Hematopoietic multipotent progenitor cell treated with erythropoietin and hydrocortisone succinate and interleukin-3 and kit ligand, for 6 days (in vitro differentiated cells): ENCODE results near the gene CCDC74B.
"Not testable (repeated sequence)": the region's sequence is repeated elsewhere in the genome, so short reads cannot be mapped to it uniquely, and the experiment has no call there.

ENCODE experiments used
- DNase-seq: peaks from one replicate; pipeline ENCODE4 v3.0.0-alpha.2; 2015

Gene CCDC74B

DNA sequence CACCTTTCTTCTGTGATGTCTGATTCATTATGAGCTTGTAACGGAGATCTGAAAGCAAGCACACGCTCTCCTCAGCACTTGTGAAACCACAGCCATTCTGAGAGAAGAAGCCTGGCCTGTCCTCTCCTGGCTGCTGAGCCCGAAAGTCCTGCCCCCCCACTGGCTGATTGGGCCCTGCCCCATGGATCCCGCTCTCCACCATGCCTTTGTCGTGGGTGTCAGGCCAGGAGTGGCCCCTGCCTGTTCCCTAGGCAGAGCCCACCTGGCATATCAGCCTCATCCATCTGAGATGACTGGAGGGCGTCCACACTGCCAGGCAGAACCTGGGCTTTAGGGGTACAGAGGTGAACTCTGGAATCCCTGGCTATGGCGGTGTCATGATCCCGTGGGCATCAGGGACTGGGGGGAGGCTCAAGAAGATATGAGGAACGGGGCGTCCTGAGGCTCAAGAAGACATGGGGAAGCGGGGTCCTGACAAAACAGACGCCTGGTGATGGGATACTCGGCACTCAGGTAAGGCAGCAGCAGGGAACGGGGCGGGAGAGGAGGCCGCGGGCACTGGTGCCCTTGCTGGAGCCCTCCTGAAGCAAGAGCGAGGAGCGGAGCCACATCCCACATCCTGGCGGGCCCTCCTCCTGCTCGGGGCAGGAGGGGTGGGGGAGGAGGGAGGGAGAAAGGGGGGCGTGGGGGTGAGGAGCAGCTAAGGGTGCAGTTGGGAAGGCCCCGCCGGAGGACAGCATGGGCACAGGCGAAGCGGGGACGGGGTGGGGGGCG, 1.5 kb downstream of the CCDC74B start:
- DNase-seq: not testable (repeated sequence)

DNA sequence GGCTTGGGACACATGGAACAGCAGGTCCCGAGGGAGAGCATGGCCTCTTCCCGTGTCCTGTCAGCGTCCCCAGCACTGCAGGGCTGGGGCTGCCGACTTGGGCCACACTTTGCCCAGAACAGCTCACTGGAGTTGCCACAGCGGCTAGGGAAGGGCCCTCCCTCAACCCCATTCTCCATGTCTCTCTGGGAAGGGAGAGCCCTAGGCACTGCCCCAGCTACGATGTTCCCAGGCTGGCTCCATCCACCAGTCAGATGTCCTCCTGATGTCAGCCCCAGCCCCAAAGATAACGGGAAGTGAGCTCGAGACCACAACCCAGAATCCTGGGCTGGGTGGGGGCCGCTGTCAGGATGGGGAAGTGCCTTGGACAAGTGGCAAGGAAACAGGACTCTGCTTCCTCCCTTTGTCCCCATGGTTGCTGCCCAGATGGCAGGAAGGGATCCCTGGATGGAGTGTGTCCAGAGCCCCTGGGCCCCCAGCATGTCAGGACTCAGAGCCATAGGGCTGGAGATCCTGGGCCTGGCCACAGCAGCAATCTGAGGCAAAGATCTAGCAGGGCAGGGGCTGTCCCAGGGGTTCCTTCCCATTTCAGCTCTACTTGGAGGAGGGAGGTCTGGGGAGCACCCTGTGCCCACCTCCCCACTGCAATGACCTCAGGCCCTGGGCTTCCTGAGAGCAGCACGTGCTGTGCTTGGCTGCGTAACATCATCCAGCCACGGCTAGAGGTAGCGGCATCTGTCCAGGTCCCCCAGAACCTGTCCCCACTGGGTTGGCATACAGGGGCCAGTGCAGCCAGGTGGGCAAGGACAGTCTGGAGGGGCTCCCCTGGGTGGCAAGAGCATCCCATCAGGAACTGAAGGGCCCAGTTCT, 2.3 kb downstream of the CCDC74B start:
- DNase-seq: not testable (repeated sequence)

DNA sequence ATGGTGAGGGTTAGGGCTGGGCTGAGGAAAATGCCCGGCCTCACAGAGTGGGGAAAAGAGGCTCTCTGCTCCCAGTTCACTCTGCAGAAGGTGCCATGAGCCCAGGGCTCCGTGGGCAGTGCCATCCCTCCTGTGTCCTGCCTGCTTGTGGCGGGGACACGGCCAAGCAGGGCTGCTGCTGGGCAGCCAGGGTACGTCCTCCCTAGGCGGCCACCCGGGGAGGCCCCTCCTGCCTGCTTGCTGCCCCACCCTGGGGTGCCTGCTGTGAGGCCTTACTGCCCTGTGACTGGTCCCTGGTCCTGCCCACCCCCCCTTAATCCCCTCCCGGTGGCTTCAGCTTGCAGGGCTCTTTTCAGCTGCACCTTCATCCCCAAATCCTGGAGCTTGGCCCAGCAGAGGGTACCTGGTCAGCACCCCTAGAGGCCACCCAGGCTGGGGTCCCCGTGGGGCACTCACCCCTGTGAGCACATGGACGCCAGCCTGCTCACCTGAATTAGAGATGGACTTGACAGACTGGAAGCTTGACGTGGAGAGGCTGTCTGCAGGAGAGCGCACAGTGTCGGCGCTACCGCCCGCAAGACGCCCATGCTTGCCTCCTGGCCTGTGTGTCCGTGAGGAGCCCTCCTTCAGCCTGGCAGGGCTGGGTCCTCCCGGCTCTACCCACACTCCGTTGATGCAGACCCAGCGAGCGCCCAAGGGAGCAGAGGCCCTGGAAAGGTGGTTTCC, 3.1 kb downstream of the CCDC74B start:
- DNase-seq: not testable (repeated sequence)

DNA sequence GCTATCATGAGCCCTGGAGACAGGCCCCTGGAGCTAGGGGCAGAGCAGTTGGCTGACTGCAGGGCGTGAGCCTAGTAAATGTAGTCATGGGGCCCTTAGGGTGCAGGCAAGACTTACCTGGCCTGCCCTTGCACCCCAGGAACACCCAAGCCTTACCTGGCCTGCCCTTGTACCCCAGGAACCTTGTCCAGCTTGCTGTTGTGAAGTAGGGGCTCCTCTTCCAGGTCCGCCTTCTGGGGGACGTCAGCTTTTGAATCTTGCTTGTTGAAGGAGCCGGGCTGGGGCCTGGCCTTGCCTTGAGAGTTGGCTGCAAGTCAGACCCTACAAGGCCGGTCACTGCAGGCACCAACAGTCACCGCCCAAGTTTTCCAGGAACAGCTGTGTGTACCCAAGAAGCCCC, 3.9 kb downstream of the CCDC74B start:
- DNase-seq: not testable (repeated sequence)

DNA sequence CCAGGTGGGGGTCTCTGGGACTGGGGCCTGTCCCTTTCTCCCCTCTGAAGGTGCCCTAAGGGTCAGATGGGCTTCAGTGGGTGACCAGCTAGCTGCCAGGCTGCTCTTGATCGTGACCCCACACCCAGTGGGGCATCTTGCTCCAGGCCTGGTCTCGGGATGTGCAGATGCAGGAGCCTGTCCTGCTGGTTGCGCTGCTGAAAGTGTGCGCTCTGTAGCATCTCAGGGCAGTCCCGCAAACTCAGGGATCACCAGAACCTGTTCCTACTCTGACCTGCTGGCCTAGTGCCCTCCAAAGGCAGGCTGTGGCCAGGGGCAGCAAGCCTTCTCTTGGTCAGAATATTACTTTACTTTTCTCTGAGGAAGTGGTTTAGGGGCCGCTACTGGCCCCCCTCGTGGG, 4.4 kb downstream of the CCDC74B start:
- not testable (repeated sequence) for DNase-seq

DNA sequence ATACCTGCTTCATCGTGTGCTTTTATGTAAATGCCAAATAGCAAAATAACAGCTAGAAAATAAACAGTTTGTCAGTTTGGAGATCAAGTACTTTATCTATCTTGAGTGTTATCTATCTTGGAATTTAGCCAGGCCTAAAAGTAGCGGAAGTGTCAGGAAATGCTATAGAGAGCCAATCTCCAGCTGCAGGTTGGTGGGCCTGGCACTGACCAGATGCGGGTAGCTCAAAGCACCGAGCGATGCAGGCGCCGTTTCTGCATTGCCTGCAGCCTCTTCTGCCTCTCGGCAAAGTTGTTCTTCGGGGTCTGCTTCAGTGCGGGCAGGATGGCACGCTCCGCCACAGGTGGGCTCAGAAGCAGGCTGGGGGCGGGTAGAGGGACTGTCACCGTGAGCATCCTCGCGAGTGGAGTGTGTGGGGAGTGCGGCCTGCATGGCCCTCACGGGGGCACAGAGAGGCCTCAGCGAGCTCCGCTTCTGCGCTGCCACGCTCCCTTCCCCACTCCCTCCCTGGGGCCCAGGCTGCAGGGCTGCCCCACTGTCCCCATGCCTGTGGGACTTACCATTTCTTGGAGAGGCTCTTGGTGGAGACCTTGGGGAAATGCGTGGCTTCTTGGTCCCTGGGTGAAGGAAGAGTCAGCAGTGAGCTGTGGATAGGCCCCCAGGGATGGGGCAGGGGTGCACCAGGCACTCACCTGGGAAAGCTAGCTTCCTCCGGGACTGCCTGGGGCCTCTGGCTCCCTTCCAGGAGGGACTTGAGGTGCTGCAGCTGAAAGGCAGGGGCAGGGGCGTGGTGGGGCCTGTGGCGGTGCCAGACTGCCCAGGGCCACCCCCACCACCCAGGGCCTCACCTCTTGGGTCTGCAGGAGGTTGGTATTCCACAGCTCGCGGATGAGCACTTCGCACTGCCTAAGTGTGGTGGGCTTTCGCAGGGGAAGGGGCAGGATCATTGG, 5.3 kb downstream of the CCDC74B start:
- DNase-seq: not testable (repeated sequence)

DNA sequence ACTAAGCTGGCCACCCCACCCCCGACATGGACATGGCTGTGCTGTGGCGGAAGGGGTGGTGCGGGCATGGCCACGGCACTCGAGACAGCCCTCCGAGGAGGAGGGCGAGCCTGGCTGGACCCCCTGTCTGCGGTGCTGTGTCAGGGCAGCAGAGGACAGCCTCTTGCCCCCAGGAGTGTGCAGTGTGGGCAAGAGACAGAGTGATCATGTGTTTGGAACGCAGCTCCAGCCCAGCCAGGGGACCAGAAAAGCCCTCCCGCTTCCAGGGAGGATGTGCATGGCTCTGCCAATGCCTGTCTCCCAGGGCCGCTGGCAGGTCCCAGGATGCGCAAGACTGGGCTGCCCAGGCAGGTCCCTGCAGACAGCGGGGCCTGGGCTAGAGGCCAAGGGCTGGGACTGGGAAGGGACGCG, 6.1 kb downstream of the CCDC74B start:
- DNase-seq: not testable (repeated sequence)

DNA sequence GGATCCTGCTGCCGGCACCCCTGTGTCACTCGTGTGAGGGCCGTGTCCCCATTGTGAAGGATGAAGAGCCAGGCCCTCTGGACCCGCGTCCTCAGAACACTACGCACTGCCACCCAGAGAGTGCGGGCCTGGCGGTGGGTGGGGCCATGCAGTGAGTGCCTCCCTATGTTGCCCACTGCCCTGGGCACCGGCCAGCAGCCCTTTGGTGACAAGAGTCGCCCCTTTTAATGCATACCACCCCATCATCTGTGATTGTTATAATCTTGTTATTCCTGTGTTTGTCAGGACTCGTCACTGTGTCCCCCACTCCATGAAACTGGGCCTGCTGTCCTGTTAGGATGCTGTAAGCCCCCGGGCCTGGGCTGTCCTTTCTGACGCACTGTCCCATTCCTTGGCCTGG, 6.6 kb downstream of the CCDC74B start:
- DNase-seq: not testable (repeated sequence)

DNA sequence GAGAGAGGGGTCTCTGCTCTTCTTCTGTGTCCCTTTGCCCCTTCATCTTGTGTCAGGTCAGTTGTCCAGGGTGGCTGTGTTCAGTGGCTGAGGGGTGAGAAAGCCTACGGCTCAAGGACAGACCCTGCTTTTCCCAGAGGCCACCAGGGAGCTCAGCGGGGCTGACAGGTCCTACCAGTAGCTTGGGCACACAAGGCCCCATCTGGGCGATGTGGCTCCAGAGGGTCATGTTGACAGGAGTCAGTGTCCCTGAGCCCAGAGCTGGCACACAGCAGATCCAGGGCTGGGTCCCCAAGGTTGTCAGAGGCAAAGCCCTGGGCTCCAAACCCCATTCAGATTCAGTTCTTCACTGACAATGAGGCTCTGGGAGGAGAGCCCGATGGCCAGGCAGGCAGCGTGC, 7.8 kb downstream of the CCDC74B start:
- DNase-seq: not testable (repeated sequence)

DNA sequence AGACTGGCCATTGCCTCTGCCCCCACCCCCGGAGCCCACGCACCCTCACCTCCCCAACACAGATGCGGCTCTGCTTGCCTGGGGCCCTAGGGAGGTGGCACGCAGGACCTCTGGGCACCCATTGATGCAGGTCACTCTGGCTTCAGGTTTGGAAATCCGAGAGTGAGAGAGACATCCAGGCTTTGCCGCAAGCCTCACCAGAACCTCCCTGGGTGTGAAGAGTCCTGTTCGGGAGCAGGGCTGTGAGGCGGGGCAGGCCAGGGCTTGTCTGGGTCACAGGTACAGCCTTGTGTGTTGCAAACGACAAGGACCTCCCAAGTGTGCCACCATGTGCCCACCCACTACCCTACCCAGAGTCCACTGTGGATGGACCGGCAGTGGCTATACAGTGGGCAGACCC, 8.4 kb downstream of the CCDC74B start:
- not testable (repeated sequence) for DNase-seq

DNA sequence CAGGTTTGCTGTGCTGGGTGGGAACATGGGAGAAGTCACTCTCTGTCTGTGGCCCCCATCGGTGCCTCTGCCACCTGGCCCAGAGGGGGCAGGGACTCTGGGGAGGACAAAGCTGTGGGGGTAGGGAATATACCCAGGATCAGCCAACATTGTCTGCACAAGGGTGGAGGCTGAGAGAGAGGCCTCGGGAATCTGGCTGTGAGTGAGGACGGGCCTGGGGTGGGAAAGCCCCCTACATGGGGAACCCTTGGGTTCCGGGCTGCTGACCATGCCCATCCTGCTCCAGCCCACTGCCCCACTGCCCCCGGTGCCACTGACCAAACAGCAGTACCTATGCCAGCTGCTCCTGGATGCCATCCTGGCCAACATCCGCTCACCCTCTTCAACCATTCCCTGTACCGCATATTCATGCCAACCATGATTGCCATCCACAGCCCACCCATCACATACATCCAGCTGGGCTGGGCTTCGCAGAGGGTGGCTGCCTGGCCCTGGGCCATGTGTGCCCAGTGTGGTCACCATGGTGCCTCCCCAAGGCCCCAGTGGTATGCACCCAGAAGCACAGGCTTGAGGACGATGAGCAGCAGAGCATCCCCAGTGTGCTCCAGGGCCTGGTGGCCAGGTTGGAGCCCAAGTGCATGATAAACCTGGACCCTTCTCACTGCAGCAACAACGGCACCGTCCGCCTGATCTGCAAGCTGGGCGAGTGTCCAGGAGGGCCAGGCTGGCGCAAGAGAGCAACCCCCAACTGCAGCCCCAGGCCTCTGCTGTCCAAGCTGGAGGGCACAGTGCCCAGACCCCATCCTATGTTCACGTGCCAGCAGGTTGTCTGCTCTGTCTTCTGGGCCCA, 9.0 kb downstream of the CCDC74B start:
- no peak for DNase-seq

DNA sequence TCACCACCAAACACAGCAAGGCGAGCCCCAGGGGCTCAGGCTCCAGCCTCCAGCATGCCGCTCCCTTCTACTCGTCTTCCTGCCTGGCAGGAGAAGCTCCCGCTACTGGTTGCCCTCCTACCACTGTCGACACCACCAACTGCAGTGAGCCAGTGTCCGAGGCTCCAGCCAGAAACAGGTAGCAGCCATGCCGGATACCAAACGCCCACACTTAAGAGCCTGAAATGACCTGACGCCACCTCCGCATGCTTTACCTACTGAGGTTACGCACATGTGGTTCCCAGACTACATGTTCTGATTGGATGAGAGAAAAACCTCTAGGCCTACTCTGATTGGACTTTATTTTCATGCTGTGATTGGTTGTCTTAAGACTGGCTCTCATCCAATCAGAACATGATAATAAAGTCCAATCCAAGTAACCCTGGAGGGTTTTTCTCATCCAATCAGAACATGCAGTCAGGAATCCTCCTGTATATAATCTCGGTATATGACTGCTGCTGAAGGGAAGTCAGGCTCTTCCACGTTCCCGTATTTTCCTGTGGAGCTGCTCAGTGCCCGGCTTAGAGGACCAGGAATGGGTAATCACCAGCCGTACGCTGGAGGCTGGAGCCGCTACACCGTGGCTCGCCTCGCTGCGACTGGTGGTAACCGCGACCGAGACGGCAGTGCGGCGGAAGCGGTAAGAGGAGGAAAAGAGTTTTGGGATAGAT, 15.6 kb downstream of the CCDC74B start, which contains the start of gene POTEF:
Gene POTEF, minus strand, starts transcription at position 103 of the 710 bp plus-strand sequence. CDS start 8,707 bp downstream, outside the sequence.
- DNase-seq: not testable (repeated sequence)

DNA sequence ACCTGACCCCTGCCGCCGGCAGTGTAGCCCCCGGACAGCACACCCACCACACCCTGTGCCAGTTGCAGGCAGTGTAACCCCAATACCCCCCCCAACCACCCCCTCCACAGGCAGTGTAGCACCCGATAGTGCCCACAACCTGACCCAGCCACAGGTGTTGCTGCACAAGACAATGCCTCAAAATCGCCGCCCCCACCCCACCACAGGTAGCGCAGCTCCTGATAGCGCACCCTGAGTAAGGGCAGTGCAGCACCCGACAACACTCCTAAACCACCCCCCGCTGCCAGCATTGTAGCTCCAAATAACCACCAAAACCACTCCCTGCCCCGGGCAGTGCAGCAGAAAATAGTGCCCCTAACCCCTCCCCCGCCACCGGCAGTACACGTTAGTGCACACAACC, 16.4 kb downstream of the CCDC74B start:
- DNase-seq: not testable (repeated sequence)

DNA sequence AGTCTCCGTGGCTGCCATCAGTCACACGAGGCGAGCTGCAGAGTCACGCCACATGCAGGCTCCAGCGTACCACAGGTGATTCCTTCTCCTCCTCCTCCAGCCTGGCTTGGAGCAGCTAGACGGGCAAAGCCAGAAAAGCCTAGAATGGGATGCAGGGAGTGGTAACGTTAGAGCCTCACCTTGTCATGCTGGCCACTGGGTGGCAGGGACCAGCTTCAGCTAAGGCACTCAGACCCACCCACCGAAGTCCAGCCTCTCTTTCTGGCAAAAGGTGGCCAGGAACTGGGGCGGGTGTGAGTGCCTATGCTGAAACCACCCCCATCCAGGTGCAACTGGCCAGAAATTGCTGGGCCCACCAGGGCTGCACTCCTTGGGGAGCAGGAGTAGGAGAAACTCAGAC, 17.2 kb downstream of the CCDC74B start:
- not testable (repeated sequence) for DNase-seq

DNA sequence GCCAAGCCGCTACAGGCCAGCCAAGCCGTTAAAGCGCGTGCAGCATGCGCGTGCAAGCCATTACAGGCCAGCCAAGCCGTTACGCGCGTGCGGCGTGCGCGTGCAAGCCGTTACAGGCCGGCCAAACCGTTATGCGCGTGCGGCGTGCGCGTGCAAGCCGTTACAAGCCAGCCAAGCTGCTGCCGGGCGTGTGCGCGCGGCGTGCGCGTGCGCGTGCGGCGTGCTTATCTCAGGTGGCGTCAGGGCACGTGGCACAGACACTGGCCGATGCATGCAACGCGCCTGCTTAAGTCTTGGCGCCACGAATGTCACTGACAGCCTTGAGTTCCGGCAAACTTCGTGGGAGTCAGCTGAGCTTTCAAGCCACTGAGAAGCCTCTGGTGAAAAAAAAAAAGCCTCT, 24.0 kb downstream of the CCDC74B start:
- not testable (repeated sequence) for DNase-seq

DNA sequence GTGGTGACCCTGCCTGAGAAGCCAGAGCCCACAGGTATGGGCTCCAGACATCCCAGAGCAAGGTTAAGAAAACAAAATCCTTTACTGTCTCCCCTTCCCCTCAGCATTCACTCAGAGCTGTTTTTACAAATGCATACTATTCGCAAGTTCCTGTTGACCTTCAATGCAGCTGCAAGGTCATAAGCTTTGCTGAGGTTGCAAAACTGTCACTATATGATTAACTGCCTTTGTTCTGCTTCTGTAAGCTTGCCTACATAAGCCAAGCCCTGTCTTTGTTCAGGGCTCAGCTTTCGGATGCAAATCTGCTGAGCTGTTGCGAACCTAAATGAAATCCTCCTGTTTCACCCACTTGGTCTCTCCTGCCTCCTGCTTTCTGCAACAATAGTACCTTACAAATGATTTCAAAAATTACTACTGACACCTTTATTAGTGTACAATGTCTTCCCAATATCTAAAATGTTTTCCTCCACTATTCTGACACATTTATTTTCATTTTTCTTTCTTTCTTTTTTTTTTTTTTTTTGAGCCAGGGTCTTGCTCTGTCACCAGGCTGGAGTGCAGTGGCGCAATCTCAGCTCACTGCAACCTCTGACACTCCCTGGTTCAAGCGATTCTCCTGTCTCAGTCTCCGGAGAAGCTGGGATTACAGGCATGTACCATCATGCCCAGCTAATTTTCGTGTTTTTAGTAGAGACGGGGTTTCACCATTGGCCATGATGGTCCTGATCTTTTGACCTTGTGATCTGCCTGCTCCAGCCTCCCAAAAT, 42.1 kb downstream of the CCDC74B start:
- DNase-seq: not testable (repeated sequence)
